ENCODE data around the gene WHRN.

Gene WHRN

GRCh38 chr9:114378883-114379282, 126.4 kb downstream of the WHRN start:
- DNase-seq (ENCODE audit: low read depth): no peak

DNA sequence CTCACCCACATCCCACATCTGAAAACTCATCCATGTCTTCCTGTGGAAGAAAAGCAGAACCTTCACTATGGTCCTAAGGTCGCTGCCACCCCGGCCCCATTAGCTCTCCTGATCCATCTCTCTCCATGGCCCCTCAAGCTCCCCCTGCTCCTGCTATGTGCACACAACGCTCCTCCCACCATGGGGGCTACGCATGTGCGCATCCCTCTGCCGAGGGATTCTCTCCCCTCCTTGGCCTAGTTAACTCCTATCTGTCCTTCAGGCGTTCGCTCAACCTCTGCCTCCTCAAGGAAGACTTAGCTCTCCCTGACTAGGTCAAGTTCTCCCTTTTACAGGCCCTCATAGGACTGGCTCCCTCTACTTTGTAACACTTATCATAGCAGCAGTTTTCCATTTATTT, 127.3 kb downstream of the WHRN start:
- DNase-seq (ENCODE audit: low read depth): no peak

GRCh38 chr9:114376586-114377445, 128.5 kb downstream of the WHRN start:
- DNase-seq (ENCODE audit: low read depth): no peak

DNA sequence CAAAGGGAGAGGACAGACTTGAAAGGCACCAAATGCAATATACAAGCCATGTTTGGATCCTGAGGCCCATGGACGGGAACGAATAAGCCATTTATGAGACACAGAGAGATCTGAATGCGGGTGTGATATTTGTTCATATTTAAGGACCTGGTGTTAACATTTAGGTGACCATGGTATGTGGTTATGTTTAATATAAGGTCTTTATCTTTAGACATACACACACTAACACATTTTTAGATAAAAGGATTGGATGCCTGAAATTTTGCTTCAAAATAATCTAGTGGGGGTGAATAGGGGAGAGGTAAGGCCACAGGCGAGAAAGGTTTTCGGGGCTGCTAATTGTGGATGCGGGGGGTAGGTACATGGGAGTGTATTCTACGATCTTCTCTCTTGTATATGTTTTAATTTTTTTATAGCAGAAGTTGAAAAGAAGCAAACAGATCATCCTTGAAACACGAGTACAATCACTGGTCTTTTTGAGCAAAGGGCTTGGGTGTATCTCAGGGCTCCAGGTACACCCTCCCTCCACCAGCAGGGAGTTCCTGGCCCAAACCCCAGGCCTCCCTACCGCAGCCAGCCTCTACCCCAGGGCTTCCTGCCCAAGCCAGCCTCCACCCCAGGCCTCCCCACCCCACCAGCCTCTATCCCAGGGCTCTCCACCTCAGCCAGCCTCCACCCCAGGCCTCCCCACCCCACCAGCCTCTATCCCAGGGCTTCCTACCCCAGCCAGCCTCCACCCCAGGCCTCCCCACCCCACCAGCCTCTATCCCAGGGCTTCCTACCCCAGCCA, 129.7 kb downstream of the WHRN start:
- no peak for DNase-seq (ENCODE audit: low read depth)

GRCh38 chr9:114374936-114375335, 130.3 kb downstream of the WHRN start:
- DNase-seq (ENCODE audit: low read depth): no peak

- DNase-seq (ENCODE audit: low read depth): no peak
Observed at GRCh38 chr9:114373960-114374730, 131.1 kb downstream of the WHRN start.

GRCh38 chr9:114372921-114373448, 132.3 kb downstream of the WHRN start:
- peak; percentile 41 for DNase-seq (ENCODE audit: low read depth)

GRCh38 chr9:114371973-114372917, 133.0 kb downstream of the WHRN start:
- DNase-seq (ENCODE audit: low read depth): peak; percentile 78

DNA sequence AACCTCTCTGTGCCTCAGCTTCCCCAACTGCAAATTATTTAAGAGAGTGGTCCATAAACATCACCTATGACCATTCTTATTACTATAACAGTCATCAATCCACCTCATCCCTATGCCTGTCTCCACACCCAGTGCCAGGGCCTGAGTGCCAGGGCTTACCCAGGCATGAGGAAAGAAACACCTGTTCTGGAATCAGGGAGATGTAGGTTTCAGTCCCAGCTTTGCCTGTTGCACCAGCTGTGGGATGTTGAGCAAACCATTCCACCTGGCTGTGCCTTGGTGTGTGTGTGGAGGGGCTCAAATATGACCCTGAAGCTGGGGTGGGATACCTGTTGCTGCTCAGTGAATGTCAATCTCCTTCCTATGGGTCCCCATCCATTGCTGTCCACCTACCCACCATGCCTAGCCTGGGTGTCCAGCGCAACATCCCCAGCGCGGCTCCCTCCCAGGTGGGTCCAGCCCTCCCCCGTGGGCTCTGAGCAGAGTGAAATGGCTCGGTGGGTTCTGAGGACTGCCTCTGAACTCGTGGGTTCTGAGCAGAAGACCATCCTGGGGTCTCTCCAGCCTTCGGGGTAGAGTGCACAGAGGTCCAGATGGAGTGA, 133.8 kb downstream of the WHRN start:
- no peak for DNase-seq (ENCODE audit: low read depth)

- no peak for DNase-seq (ENCODE audit: low read depth)
Observed at GRCh38 chr9:114370968-114371320, 134.3 kb downstream of the WHRN start.

DNA sequence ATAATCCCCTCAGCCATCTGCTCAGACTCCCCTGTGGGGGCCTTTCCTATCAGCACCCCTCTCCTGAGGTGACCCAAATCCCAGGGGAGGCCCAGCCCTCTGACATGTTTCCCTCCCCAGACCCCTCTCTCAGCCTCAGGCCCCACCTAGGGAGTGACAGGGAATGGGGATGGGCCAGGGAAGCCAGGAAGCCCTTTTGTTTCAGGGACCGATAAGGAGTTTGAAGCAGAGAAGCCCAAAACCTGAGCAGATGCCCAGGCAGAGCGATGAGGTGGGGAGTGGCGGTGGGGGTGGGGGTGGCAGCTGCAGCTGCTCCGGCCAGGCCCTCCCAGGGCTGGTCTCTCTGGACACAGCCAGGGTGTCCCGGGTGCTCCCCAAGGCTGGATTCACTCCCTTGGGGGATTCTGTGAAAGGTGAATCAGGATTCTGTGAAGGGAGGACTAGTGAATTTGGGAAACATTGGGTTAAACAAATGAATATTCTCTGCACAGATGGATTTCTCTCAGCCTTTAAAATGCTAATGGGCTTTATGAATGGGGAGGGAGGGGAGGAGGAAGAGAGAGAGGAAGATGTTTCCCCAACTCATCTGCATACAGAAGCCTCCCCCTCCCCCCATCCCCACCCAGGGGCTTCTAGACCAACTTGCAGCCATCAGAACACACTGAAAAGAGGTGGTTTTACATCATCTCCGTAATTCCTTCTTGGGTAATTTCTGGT, 134.9 kb downstream of the WHRN start:
- no peak for DNase-seq (ENCODE audit: low read depth)

- DNase-seq (ENCODE audit: low read depth): no peak
Observed at GRCh38 chr9:114369216-114370130, 135.8 kb downstream of the WHRN start.

GRCh38 chr9:114367772-114368569, 137.3 kb downstream of the WHRN start:
- no peak for DNase-seq (ENCODE audit: low read depth)

GRCh38 chr9:114367366-114367765, 137.9 kb downstream of the WHRN start:
- no peak for DNase-seq (ENCODE audit: low read depth)

- peak; percentile 84 for DNase-seq (ENCODE audit: low read depth)
Observed at GRCh38 chr9:114366334-114367128, 138.7 kb downstream of the WHRN start.

DNA sequence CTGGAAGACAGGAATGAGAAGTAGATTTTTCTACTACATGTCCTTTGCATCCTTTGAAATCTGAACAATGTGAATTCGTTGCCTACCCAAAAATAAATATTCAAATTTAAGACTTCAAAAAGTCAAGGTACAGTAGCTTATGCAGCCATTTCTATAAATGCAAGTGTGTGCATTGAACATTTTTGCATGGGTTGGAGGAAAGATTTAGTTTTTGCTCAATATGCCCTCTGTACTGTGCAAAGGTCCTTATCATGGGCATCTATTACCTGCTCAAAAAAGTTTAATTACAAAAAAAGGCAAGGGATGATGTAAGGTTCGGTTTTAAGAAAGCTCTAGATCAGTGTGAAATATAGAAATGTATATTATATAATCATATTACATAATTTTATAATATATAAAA, 140.1 kb downstream of the WHRN start:
- no peak for DNase-seq (ENCODE audit: low read depth)
